ENCODE results near the gene ANKRD6. TPM values are rescaled to one million over a fixed set of nuclear protein-coding genes. Genes with fewer than 3 reads are reported as not detected.

Gene ANKRD6
- total RNA-seq, 1 donor from 2014 or later, result 70.9 TPM

DNA sequence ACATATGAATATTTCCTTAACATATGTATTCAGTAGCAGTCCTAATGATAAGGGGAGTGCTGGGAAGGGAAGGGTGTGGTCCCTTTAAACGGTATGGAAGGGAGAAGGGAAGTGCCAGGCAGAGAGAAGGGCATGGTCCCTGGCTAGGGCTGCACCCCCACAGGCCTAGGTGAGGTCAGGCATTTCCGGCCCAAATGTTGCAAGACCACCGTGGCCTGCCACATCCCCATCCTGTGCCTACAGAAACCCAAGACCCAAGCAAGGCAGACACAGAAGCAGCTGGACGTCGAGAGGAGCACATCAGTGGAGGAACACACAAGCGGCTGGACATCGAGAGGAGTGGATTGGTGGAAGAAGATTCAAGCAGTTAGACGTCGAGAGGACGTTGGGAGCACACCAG lies 26.8 kb upstream of the ANKRD6 start:
- DNase-seq (ENCODE audit: low spot score), result no peak
- TF ChIP-seq, protein P1, sequence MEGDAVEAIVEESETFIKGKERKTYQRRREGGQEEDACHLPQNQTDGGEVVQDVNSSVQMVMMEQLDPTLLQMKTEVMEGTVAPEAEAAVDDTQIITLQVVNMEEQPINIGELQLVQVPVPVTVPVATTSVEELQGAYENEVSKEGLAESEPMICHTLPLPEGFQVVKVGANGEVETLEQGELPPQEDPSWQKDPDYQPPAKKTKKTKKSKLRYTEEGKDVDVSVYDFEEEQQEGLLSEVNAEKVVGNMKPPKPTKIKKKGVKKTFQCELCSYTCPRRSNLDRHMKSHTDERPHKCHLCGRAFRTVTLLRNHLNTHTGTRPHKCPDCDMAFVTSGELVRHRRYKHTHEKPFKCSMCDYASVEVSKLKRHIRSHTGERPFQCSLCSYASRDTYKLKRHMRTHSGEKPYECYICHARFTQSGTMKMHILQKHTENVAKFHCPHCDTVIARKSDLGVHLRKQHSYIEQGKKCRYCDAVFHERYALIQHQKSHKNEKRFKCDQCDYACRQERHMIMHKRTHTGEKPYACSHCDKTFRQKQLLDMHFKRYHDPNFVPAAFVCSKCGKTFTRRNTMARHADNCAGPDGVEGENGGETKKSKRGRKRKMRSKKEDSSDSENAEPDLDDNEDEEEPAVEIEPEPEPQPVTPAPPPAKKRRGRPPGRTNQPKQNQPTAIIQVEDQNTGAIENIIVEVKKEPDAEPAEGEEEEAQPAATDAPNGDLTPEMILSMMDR (IDR thresholded peaks at IDR 0.05; ENCODE audit: unreplicated experiment), result no peak
- H3K9me3 Mint-ChIP-seq (ENCODE audit: unreplicated experiment), result no peaks in the 10 kb centered on the region
- no peak overlapping the region for H3K27ac Mint-ChIP-seq (ENCODE audit: unreplicated experiment)
- H3K4me3 Mint-ChIP-seq (ENCODE audit: unreplicated experiment), result no peak overlapping the region
- peaks cover 11% of the 10 kb centered on the region for H3K4me1 Mint-ChIP-seq (ENCODE audit: unreplicated experiment)
- peaks cover 5% of the 10 kb centered on the region for H3K27me3 Mint-ChIP-seq (ENCODE audit: unreplicated experiment)
- no peaks in the 10 kb centered on the region for H3K36me3 Mint-ChIP-seq (ENCODE audit: low read depth, unreplicated experiment)

DNA sequence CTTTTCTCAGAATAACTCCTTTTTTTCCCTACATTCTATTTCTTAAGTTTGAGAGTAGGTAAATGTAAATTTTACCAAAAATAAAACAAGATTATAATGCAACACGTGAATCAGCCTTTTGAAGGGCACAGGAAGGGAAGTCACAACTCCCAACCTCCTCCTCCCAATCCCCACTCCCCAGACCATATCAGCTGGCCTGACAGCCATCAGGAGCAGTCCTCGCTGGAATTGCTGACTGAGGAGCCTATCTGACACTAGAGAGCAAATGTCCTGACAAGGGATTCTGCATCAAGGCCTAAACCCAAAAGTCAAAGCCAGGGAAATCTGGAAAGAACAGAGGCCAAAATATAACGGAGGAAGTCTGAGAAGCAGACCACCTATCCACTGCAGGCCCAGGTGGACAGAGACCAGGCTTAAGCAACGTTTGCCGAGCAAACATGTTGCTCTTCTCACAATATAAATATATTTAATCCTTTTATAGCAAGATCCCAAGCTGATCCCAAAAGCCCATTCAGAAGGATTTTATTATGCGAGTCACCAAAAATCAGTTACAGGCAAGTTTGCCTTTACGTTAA lies 23.4 kb upstream of the ANKRD6 start:
- no peaks in the 10 kb centered on the region for H3K36me3 Mint-ChIP-seq (ENCODE audit: low read depth, unreplicated experiment)
- H3K27me3 Mint-ChIP-seq (ENCODE audit: unreplicated experiment), result peaks cover 10% of the 10 kb centered on the region
- H3K4me1 Mint-ChIP-seq (ENCODE audit: unreplicated experiment), result peaks cover 11% of the 10 kb centered on the region
- H3K27ac Mint-ChIP-seq (ENCODE audit: unreplicated experiment), result no peak overlapping the region
- no peak overlapping the region for H3K4me3 Mint-ChIP-seq (ENCODE audit: unreplicated experiment)
- H3K9me3 Mint-ChIP-seq (ENCODE audit: unreplicated experiment), result no peaks in the 10 kb centered on the region
- TF ChIP-seq, protein P1 (IDR thresholded peaks at IDR 0.05; ENCODE audit: unreplicated experiment), result no peak
- no peak for DNase-seq (ENCODE audit: low spot score)

DNA sequence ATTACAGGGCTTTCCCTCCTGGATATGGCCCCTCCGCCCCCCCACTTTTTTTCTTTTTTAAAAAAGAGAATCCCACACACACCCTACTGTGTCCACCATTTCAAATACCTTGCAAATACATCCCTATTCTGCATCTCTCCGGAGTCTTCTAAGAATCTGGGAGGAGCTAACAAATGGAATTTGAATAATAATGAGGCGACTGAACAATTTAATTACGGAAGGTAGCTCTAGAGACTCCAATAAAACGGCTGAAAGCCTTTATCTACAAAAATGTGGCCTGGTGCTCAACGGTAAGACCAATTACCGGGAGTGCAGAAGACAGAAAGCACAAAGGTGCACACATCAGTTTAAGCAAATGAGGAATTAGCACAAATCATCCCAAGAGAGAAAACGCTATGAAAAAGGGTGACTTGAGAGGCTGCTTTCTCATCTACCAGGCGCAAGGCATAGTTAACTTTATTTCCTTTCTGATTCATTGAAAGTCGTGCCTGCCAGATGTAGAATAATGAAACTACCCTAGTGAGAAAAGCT lies 22.7 kb upstream of the ANKRD6 start:
- H3K4me1 Mint-ChIP-seq (ENCODE audit: unreplicated experiment), result peaks cover 11% of the 10 kb centered on the region
- H3K4me3 Mint-ChIP-seq (ENCODE audit: unreplicated experiment), result no peak overlapping the region
- H3K27me3 Mint-ChIP-seq (ENCODE audit: unreplicated experiment), result peaks cover 11% of the 10 kb centered on the region
- no peak overlapping the region for H3K27ac Mint-ChIP-seq (ENCODE audit: unreplicated experiment)
- TF ChIP-seq, protein P1 (IDR thresholded peaks at IDR 0.05; ENCODE audit: unreplicated experiment), result no peak
- H3K36me3 Mint-ChIP-seq (ENCODE audit: low read depth, unreplicated experiment), result no peaks in the 10 kb centered on the region
- H3K9me3 Mint-ChIP-seq (ENCODE audit: unreplicated experiment), result no peaks in the 10 kb centered on the region
- no peak for DNase-seq (ENCODE audit: low spot score)

DNA sequence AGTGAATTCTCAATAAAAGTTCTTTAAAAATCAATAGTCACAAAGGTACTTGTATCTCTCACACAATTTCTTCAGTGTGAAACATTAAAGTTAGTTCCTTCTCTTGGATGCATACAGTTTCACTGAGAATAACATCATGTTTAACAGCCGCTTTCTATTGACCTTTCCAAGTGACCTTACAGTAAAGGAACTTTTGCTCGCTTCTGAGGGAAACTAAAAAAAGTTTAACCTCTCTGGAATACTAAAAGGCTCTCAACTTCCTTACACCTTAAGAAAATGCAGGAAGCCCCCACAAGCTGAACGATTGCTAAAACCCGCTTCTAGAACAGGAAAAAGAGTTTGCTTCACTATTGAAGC lies 22.2 kb upstream of the ANKRD6 start:
- no peak for DNase-seq (ENCODE audit: low spot score)
- TF ChIP-seq, protein P1 (IDR thresholded peaks at IDR 0.05; ENCODE audit: unreplicated experiment), result no peak
- Mint-ChIP-seq H3K36me3 (ENCODE audit: low read depth, unreplicated experiment) (no peaks in the 10 kb centered on the region), H3K27me3 (ENCODE audit: unreplicated experiment) (peaks cover 11% of the 10 kb centered on the region), H3K9me3 (ENCODE audit: unreplicated experiment) (no peaks in the 10 kb centered on the region), H3K4me1 (ENCODE audit: unreplicated experiment) (peaks cover 11% of the 10 kb centered on the region), H3K27ac (ENCODE audit: unreplicated experiment) (peak overlapping the region; percentile 49), H3K4me3 (ENCODE audit: unreplicated experiment) (peak overlapping the region; percentile 91)

DNA sequence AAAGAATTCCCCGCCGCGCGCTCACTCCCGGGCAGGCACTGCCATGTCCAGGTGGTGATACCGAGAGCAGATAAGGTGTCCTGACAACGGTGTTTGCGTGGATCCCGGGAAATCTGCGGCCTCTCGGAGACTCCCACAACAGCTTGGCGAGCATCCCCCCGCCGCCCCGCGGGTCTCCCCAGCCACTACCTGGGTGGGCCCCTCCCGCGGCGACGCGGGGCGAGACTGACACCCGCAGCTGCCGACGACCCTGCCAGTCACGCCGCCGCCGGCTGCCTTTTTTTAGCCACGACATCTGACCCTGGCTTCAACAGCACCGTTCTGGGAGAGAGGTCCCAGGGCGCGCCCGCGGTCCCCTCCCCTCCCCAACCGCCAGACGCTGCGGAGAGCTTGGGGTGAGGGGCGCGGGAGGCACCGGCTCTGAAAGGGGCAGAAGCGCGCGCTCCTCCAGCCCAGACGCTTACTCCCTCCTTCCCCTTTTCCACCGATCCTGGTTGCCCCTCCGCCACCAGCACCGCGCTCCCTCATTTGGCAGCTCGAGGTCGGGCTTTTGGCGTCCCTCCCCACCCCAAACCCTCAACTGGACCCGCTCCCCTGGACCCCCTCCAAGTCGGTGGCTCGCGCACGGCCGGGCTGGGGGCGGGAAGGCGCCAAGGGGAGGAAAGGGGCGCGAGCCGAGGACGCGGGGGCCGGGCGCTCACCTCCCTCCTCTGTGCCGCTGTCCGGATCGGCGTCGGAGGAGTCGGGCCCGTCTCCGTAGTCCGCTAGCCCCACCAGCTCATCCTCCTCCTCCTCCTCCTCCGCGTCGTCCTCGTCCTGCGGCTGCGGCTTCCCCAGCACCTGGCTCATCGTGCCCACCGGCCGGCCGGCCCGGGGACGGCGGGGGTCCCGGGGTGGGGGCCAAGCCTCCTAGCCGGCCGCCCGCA lies 21.5 kb upstream of the ANKRD6 start:
- TF ChIP-seq, protein P1 (IDR thresholded peaks at IDR 0.05; ENCODE audit: unreplicated experiment), result no peak
- no peaks in the 10 kb centered on the region for H3K9me3 Mint-ChIP-seq (ENCODE audit: unreplicated experiment)
- H3K27ac Mint-ChIP-seq (ENCODE audit: unreplicated experiment), result no peak overlapping the region
- H3K27me3 Mint-ChIP-seq (ENCODE audit: unreplicated experiment), result peaks cover 11% of the 10 kb centered on the region
- peak overlapping the region; percentile 91 for H3K4me3 Mint-ChIP-seq (ENCODE audit: unreplicated experiment)
- peak; percentile 52 for DNase-seq (ENCODE audit: low spot score)
- peaks cover 11% of the 10 kb centered on the region for H3K4me1 Mint-ChIP-seq (ENCODE audit: unreplicated experiment)
- H3K36me3 Mint-ChIP-seq (ENCODE audit: low read depth, unreplicated experiment), result no peaks in the 10 kb centered on the region
